IPS-20b (cell line): Measurements from ENCODE around the gene MAPK14.

Source experiments
- H3K27ac ChIP-seq: one replicate; pipeline ENCODE4 v1.5.1; 2013; ENCODE audit warnings: low read length
- H3K27me3 ChIP-seq: 2 replicates; pipeline ENCODE4 v1.6.1; 2013; ENCODE audit warnings: mild to moderate bottlenecking, low read length, inconsistent platforms; ENCODE audit not compliant: insufficient read depth
- H3K36me3 ChIP-seq: 2 replicates; pipeline ENCODE4 v1.6.1; 2013; ENCODE audit warnings: low read depth, mild to moderate bottlenecking, inconsistent platforms, low read length, moderate library complexity; ENCODE audit not compliant: insufficient read depth
- H3K4me1 ChIP-seq: 2 replicates; pipeline ENCODE4 v1.6.1; 2013; ENCODE audit warnings: mild to moderate bottlenecking, control low read depth, inconsistent platforms, low read length, moderate library complexity; ENCODE audit not compliant: insufficient read depth
- H3K4me3 ChIP-seq: 2 replicates; pipeline ENCODE4 v1.5.1; 2013; ENCODE audit warnings: mild to moderate bottlenecking, low read length, inconsistent platforms
- H3K9ac ChIP-seq: 2 replicates; pipeline ENCODE4 v1.6.1; 2013; ENCODE audit warnings: low read depth, mild to moderate bottlenecking, inconsistent platforms, low read length, moderate library complexity
- H3K9me3 ChIP-seq: 2 replicates; pipeline ENCODE4 v1.6.1; 2013; ENCODE audit warnings: mild to moderate bottlenecking, low read depth, low read length, inconsistent platforms; ENCODE audit not compliant: insufficient read depth

Gene MAPK14

DNA sequence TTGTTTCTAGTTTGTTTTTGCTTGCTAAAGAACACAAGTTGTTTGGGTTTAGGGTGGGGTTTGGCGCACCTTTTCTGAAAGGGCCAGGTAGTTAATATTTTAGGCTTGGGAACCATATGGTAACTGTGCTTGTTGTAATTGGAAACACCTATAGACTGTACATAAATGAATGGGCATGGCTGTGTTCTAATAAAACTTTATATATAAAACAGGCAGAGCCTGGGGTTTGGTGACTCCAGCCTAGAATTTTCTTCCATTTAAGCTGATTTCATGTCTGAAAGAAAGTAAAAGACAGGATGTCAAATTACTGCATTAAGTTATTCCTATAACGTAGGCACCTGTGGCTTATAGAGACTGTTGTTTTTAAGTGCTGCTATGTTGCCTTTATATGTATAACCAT, 66.6 kb downstream of the MAPK14 start:
- no peak overlapping the region for H3K9ac ChIP-seq
- H3K36me3 ChIP-seq, result peaks cover 23% of the 10 kb centered on the region
- H3K27ac ChIP-seq, result no peak overlapping the region
- H3K4me1 ChIP-seq, result peaks cover 6% of the 10 kb centered on the region; the same call in 1 of the 2 replicates
- H3K9me3 ChIP-seq, result no peaks in the 10 kb centered on the region
- no peaks in the 10 kb centered on the region for H3K27me3 ChIP-seq
- no peak overlapping the region for H3K4me3 ChIP-seq

- H3K27ac ChIP-seq, result no peak overlapping the region
- H3K9me3 ChIP-seq, result no peaks in the 10 kb centered on the region
- H3K27me3 ChIP-seq, result no peaks in the 10 kb centered on the region
- H3K4me3 ChIP-seq, result no peak overlapping the region
- H3K4me1 ChIP-seq, result peaks cover 6% of the 10 kb centered on the region; the same call in 1 of the 2 replicates
- H3K36me3 ChIP-seq, result peaks cover 23% of the 10 kb centered on the region
- H3K9ac ChIP-seq, result no peak overlapping the region
Observed at GRCh38 chr6:36094753-36095496, 67.3 kb downstream of the MAPK14 start.

DNA sequence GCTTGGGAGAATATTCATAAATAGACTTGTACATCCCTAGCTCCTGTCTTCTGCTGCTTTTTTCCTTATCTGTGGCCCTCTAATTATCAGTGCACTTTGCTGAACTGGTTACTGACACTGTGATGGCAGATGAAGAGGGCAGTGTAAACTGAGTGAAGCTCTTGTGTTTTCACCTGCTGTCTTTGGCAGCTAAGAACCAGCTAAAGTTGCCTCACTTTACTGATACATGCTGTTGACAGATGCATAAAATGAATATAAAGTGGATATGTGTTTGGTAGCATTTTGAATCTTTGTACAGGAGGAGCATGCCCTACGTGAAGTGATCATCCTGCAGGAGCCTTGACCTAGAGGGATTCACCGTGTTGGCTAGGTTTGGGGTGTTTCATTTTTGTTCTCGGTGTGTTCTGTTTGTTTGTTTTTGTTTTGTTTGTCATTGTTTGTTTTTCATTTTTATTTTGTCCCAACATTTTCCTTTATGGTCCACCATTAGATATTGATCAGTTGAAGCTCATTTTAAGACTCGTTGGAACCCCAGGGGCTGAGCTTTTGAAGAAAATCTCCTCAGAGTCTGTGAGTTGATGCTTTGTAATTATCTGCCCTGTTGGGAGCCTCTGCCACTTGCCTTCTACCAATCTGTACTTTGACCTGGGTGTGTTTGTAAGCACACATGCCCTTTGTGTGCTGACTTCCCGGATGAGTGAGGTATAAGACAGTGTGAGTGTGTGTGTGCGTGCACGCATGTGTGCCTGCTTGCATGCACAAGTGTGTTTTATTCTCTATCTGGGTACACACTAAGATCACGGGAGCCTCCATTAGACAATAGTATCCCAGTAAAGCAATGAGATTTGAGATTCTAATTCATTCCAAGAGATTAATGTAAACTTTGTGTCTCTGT, 68.1 kb downstream of the MAPK14 start:
- H3K9ac ChIP-seq, result no peak overlapping the region
- H3K27ac ChIP-seq, result no peak overlapping the region
- H3K4me3 ChIP-seq, result no peak overlapping the region
- H3K36me3 ChIP-seq, result peaks cover 23% of the 10 kb centered on the region
- H3K27me3 ChIP-seq, result no peaks in the 10 kb centered on the region
- peaks cover 6% of the 10 kb centered on the region; the same call in 1 of the 2 replicates for H3K4me1 ChIP-seq
- no peaks in the 10 kb centered on the region for H3K9me3 ChIP-seq

DNA sequence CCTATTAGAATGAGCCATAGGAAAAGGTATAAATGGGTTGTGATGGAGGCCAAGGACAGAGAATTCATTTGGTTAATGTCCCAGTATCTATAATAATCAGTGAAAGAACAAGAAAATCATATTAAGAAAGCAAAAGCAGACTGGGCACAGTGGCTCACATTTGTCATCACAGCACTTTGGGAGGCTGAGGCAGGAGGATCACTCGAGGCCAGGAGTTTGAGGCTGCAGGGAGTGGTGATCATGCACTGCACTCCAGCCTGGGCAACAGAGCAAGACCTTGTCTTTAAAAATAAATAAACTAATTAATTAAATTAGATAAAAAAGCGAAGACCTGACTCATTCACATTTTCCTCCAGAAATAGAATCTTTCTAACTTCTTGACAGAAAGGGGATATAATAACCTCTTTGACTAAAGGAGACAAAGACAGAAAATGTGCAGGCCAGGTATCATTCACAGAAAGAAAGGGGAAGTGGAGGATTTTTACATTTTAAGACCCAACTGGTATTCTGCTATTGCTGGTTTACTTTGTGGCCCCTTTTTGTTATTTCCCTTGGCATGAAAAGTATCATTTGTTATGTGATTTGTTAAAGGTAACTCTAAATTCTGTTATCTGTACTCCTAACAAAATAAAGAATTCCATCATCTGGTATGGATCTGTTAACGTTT, 70.8 kb downstream of the MAPK14 start:
- Histone ChIP-seq H3K4me1 (peaks cover 6% of the 10 kb centered on the region; the same call in 1 of the 2 replicates), H3K27me3 (no peaks in the 10 kb centered on the region), H3K4me3 (no peak overlapping the region), H3K9me3 (no peaks in the 10 kb centered on the region), H3K36me3 (peaks cover 27% of the 10 kb centered on the region), H3K27ac (no peak overlapping the region), H3K9ac (no peak overlapping the region; the same call in 1 of the 2 replicates)

DNA sequence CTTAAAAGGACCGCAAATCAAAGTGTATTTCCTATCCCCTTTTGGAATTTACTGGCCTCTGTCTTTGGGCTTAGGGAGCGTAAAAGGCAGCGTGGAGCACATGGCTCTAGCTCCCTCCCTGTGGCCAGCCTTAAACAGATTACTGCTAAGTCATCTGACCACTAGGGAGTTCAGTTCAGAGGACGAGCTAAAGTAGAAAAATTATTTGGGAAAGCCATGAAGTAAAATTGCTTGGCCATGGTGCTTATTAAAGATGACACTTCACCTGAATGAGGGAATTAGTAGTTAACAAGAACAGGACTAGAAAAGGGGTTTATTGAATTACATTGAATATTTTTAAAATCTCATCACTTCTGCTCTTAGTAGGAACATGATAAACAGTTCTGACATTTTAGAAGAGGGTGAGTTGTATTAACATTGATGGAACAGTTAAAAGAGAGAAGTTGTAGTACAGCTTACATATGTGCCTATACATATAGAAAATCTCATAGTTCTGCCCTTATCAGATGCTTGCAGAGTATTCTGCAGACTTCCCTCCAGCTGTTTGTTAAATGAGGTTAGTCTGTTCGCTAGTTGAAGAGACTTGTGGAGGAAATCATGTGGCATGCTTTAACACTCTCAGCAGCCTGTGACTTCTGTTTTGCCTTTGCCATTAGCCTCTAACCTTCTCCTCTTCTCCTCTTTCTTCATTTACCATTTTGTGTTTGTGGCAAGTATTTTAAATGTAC, 71.5 kb downstream of the MAPK14 start:
- Histone ChIP-seq H3K4me1 (peaks cover 6% of the 10 kb centered on the region; the same call in 1 of the 2 replicates), H3K9ac (no peak overlapping the region; the same call in 1 of the 2 replicates), H3K27ac (no peak overlapping the region), H3K9me3 (no peaks in the 10 kb centered on the region), H3K27me3 (no peaks in the 10 kb centered on the region), H3K36me3 (peaks cover 33% of the 10 kb centered on the region), H3K4me3 (no peak overlapping the region)

- Histone ChIP-seq H3K9me3 (no peaks in the 10 kb centered on the region), H3K4me3 (no peak overlapping the region), H3K36me3 (peaks cover 33% of the 10 kb centered on the region), H3K27me3 (no peaks in the 10 kb centered on the region), H3K27ac (no peak overlapping the region), H3K9ac (no peak overlapping the region), H3K4me1 (peaks cover 1% of the 10 kb centered on the region; the same call in 1 of the 2 replicates)
Observed at GRCh38 chr6:36099869-36100483, 72.4 kb downstream of the MAPK14 start.

- Histone ChIP-seq H3K9me3 (no peaks in the 10 kb centered on the region), H3K36me3 (peaks cover 26% of the 10 kb centered on the region), H3K4me1 (no peaks in the 10 kb centered on the region), H3K27ac (no peak overlapping the region), H3K9ac (no peak overlapping the region), H3K27me3 (no peaks in the 10 kb centered on the region), H3K4me3 (no peak overlapping the region)
Observed at GRCh38 chr6:36101691-36102090, 74.1 kb downstream of the MAPK14 start.

DNA sequence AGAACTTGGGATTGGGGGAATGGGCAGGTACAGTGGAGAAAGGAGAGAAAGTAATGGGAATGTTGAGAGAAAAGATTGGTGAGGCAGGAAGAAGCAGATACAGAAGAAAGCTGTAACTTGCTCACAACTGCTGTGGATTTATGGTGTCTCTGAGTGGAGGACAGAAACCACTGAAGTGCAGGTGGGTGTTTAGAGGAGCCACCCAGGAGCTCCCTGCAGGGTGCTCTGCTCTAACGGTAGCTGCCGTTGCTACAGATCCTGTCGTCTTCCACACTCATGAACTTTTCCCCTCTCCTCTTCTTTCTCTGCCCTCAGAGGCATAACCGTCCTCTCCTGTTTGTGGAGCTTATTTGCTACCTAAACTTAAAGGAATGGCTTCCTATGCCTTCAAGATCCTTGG, 75.2 kb downstream of the MAPK14 start:
- no peaks in the 10 kb centered on the region for H3K9me3 ChIP-seq
- H3K9ac ChIP-seq, result no peak overlapping the region
- no peaks in the 10 kb centered on the region for H3K27me3 ChIP-seq
- H3K36me3 ChIP-seq, result peaks cover 24% of the 10 kb centered on the region
- no peak overlapping the region for H3K4me3 ChIP-seq
- no peak overlapping the region for H3K27ac ChIP-seq
- H3K4me1 ChIP-seq, result no peaks in the 10 kb centered on the region

DNA sequence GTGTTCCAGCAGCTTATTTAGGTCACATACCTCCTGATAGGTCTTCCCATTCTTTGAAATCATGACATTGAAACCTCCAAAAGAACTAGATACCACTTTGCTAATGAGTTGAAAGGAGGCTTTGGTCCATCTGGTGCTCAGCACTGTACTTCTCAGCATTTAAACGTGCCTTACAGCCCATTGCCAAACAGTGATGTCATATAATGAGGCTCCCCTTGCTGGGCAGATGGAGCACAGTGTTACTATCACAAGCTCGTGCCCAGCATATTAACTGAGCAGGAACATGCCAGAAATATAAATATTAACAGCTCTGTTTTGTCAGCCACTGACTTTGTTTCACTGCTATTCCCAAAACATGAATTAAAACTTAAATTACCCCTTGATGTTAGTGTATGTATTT, 77.2 kb downstream of the MAPK14 start:
- no peaks in the 10 kb centered on the region for H3K27me3 ChIP-seq
- H3K9me3 ChIP-seq, result no peaks in the 10 kb centered on the region
- peaks cover 39% of the 10 kb centered on the region for H3K36me3 ChIP-seq
- H3K4me3 ChIP-seq, result no peak overlapping the region
- H3K9ac ChIP-seq, result no peak overlapping the region
- H3K27ac ChIP-seq, result no peak overlapping the region
- no peaks in the 10 kb centered on the region for H3K4me1 ChIP-seq

DNA sequence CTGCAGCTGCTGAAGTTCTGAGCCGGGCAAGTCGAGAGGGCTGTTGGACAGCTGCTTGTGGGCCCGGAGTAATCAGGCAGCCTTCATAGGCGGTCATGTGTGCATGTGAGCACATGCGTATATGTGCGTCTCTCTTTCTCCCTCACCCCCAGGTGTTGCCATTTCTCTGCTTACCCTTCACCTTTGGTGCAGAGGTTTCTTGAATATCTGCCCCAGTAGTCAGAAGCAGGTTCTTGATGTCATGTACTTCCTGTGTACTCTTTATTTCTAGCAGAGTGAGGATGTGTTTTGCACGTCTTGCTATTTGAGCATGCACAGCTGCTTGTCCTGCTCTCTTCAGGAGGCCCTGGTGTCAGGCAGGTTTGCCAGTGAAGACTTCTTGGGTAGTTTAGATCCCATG, 81.5 kb downstream of the MAPK14 start:
- Histone ChIP-seq H3K27ac (no peak overlapping the region), H3K36me3 (peaks cover 29% of the 10 kb centered on the region), H3K27me3 (no peaks in the 10 kb centered on the region), H3K9ac (no peak overlapping the region), H3K4me1 (no peaks in the 10 kb centered on the region), H3K4me3 (no peak overlapping the region), H3K9me3 (no peaks in the 10 kb centered on the region)

- Histone ChIP-seq H3K27me3 (no peaks in the 10 kb centered on the region), H3K27ac (no peak overlapping the region), H3K9ac (no peak overlapping the region), H3K4me3 (no peak overlapping the region), H3K36me3 (peaks cover 29% of the 10 kb centered on the region), H3K9me3 (no peaks in the 10 kb centered on the region), H3K4me1 (no peaks in the 10 kb centered on the region)
Observed at GRCh38 chr6:36110050-36110449, 82.4 kb downstream of the MAPK14 start.
